ENCODE results near the gene ATP5PO. TPM values are rescaled to one million over a fixed set of nuclear protein-coding genes. Genes with fewer than 3 reads are reported as not detected.

The ATP5PO gene
- total and polyA plus RNA-seq, 2 of the 13 experiments (the other 11 are each of a cell fraction or from before 2014, with no cell fraction given), result 256 to 297 TPM

DNA sequence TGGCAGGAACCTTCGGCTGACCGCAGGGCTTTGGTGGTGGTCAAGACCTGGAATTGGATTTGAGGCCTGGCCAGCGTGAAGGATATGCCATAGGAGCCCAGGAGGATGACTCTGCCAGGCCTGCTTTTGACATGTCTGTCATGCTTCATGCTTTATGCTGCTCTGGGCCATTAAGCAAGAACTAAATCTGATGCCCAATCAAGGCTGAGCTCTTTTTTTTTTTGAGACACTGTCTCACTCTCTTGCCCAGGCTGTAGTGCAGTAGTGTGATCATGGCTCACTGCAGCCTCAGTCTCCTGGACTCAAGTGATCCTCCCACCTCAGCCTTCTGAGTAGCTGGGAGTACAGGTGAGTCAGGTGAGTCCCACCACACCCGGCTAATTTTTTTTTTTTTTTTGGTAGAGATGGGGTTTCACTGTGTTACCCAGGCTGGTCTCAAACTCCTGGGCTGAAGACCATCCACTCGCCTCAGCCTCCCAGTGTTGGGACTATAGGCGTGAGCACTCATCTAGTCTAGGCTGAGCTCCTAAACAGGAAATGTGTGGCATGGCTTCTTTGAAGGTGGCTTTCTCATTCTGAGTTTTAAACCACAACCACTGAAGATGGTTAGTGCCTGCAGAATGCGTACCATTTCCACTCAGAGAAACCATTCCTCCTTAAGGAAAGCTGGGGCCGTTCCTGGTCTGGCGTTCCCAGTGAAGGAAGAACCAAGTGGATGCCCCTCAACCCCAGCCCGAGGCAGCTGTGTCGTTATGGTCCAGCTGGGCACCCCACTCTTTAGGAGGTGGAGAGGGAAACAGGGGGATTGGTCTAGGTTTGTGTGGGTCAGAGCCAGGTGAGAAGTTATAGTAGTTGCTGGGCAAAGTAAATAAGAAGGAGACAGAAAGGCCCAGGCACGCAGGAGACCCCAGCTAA lies 34.2 kb upstream of the ATP5PO start:
- H4K20me1 ChIP-seq (ENCODE audit: insufficient read depth, low read length), result no peaks in the 10 kb centered on the region
- H3K36me3 ChIP-seq (replicated peaks in 1 of 2; ENCODE audit: control insufficient read depth in 1 of 2, insufficient read depth in 2 of 2, low read length in 2 of 2), result no peaks in the 10 kb centered on the region
- WGBS (ENCODE audit: low lambda C conversion rate), result 77% methylated on average over 10 of the region's 12 CpGs
- ChIA-PET POLR2A (no interaction called here), CTCF (ENCODE audit: low intra/inter-chr PET ratio, low total read pairs) (no interaction called here)
- no peak overlapping the region for H3K9ac ChIP-seq (ENCODE audit: insufficient read depth, low read depth, low read length)
- intact Hi-C loops (cut with micrococcal nuclease; ENCODE audit: unreplicated experiment) (no loop called here), in situ Hi-C loops (cut with HindIII; ENCODE audit: extremely low pct_ligation_motif_present, low pct_unique_long_range_greater_than_20kb) (no loop called here)
- no peak overlapping the region for H3K27ac ChIP-seq (ENCODE audit: extremely low read length, insufficient read depth, low read length)
- ATAC-seq (no peak), FAIRE-seq (no peak), DNase-seq (ENCODE audit: low spot score) (no peak)
- no peak overlapping the region for H3K4me3 ChIP-seq (replicated peaks in 1 of 3; ENCODE audit: insufficient read depth in 1 of 3, low read depth in 2 of 3, low read length in 3 of 3)
- no peaks in the 10 kb centered on the region for H3K79me2 ChIP-seq (ENCODE audit: insufficient read depth, low read length)
- H3K4me2 ChIP-seq (ENCODE audit: low read depth, low read length), result no peak overlapping the region
- no peaks in the 10 kb centered on the region for H3K9me3 ChIP-seq (ENCODE audit: low read length)
- H3K27me3 ChIP-seq (ENCODE audit: control insufficient read depth in 1 of 2, insufficient read depth in 2 of 2, low read length in 2 of 2), result no peaks in the 10 kb centered on the region
- BruUV-seq (replicated peaks), result no TSS peak
- no peak overlapping the region for H2AFZ ChIP-seq (ENCODE audit: low read length)
- TF ChIP-seq PAWR (CRISPR knock-in tag; IDR thresholded peaks at IDR 0.05; ENCODE audit: borderline replicate concordance) (no peak), ZNF660 (CRISPR knock-in tag; IDR thresholded peaks at IDR 0.05; ENCODE audit: borderline replicate concordance, low read depth) (no peak), TOE1 (CRISPR knock-in tag; IDR thresholded peaks at IDR 0.05) (no peak), HNRNPH1 (optimal IDR thresholded peaks at IDR 0.05; ENCODE audit: low read depth, low read length) (no peak), ZSCAN22 (CRISPR knock-in tag; IDR thresholded peaks at IDR 0.05) (no peak), EP300 (IDR thresholded peaks at IDR 0.05; ENCODE audit: low read depth in 2 of 2, low read length in 2 of 2) (no peak), EP300 (CRISPR knock-in tag; IDR thresholded peaks at IDR 0.05; ENCODE audit: borderline replicate concordance) (no peak), KDM4B (CRISPR knock-in tag; IDR thresholded peaks at IDR 0.05) (no peak), ZNF292 (CRISPR knock-in tag; IDR thresholded peaks at IDR 0.05; ENCODE audit: borderline replicate concordance, low read depth) (no peak), NRL (CRISPR knock-in tag; IDR thresholded peaks at IDR 0.05; ENCODE audit: borderline replicate concordance) (no peak), ATF1 (CRISPR knock-in tag; IDR thresholded peaks at IDR 0.05) (no peak), POLR2A (IDR thresholded peaks at IDR 0.05; ENCODE audit: insufficient read depth in 1 of 2, low read depth in 2 of 2, low read length in 2 of 2) (no peak)
- TF ChIP-seq, protein P1, sequence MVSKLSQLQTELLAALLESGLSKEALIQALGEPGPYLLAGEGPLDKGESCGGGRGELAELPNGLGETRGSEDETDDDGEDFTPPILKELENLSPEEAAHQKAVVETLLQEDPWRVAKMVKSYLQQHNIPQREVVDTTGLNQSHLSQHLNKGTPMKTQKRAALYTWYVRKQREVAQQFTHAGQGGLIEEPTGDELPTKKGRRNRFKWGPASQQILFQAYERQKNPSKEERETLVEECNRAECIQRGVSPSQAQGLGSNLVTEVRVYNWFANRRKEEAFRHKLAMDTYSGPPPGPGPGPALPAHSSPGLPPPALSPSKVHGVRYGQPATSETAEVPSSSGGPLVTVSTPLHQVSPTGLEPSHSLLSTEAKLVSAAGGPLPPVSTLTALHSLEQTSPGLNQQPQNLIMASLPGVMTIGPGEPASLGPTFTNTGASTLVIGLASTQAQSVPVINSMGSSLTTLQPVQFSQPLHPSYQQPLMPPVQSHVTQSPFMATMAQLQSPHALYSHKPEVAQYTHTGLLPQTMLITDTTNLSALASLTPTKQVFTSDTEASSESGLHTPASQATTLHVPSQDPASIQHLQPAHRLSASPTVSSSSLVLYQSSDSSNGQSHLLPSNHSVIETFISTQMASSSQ (IDR thresholded peaks at IDR 0.05; ENCODE audit: low read depth), result no peak
- TF ChIP-seq, protein P1 (CRISPR knock-in tag; IDR thresholded peaks at IDR 0.05; ENCODE audit: borderline replicate concordance), result no peak
- TF ChIP-seq, protein P2, sequence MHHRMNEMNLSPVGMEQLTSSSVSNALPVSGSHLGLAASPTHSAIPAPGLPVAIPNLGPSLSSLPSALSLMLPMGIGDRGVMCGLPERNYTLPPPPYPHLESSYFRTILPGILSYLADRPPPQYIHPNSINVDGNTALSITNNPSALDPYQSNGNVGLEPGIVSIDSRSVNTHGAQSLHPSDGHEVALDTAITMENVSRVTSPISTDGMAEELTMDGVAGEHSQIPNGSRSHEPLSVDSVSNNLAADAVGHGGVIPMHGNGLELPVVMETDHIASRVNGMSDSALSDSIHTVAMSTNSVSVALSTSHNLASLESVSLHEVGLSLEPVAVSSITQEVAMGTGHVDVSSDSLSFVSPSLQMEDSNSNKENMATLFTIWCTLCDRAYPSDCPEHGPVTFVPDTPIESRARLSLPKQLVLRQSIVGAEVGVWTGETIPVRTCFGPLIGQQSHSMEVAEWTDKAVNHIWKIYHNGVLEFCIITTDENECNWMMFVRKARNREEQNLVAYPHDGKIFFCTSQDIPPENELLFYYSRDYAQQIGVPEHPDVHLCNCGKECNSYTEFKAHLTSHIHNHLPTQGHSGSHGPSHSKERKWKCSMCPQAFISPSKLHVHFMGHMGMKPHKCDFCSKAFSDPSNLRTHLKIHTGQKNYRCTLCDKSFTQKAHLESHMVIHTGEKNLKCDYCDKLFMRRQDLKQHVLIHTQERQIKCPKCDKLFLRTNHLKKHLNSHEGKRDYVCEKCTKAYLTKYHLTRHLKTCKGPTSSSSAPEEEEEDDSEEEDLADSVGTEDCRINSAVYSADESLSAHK (CRISPR knock-in tag; IDR thresholded peaks at IDR 0.05; ENCODE audit: borderline replicate concordance), result no peak
- TF ChIP-seq, protein P3, sequence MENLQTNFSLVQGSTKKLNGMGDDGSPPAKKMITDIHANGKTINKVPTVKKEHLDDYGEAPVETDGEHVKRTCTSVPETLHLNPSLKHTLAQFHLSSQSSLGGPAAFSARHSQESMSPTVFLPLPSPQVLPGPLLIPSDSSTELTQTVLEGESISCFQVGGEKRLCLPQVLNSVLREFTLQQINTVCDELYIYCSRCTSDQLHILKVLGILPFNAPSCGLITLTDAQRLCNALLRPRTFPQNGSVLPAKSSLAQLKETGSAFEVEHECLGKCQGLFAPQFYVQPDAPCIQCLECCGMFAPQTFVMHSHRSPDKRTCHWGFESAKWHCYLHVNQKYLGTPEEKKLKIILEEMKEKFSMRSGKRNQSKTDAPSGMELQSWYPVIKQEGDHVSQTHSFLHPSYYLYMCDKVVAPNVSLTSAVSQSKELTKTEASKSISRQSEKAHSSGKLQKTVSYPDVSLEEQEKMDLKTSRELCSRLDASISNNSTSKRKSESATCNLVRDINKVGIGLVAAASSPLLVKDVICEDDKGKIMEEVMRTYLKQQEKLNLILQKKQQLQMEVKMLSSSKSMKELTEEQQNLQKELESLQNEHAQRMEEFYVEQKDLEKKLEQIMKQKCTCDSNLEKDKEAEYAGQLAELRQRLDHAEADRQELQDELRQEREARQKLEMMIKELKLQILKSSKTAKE (CRISPR knock-in tag; IDR thresholded peaks at IDR 0.05; ENCODE audit: borderline replicate concordance), result no peak
- H3K4me1 ChIP-seq (ENCODE audit: insufficient read depth, low read length), result peaks cover 29% of the 10 kb centered on the region
